ENCODE measurements around the gene HSF5.

Gene HSF5

GRCh38 chr17:58387834-58388233, 100.4 kb downstream of the HSF5 start:
- DNase-seq (ENCODE audit: low read depth in 1 of 2, low spot score in 1 of 2), result no peak

- no peak for DNase-seq (ENCODE audit: low read depth in 1 of 2, low spot score in 1 of 2)
These were observed 101.5 kb downstream of the HSF5 start for GRCh38 chr17:58386708-58387107.

- DNase-seq (ENCODE audit: low read depth in 1 of 2, low spot score in 1 of 2), result no peak
These were observed 102.8 kb downstream of the HSF5 start for GRCh38 chr17:58385359-58385899.

GRCh38 chr17:58384897-58385296, 103.3 kb downstream of the HSF5 start:
- DNase-seq (ENCODE audit: low read depth in 1 of 2, low spot score in 1 of 2), result no peak

GRCh38 chr17:58383892-58384462, 104.2 kb downstream of the HSF5 start:
- DNase-seq (ENCODE audit: low read depth in 1 of 2, low spot score in 1 of 2), result no peak

- DNase-seq (ENCODE audit: low read depth in 1 of 2, low spot score in 1 of 2), result no peak
These were observed 105.4 kb downstream of the HSF5 start for GRCh38 chr17:58382872-58383242.

- no peak for DNase-seq (ENCODE audit: low read depth in 1 of 2, low spot score in 1 of 2)
These were observed 105.9 kb downstream of the HSF5 start for GRCh38 chr17:58382108-58382871.

GRCh38 chr17:58381124-58382035, 106.8 kb downstream of the HSF5 start:
- no peak for DNase-seq (ENCODE audit: low read depth in 1 of 2, low spot score in 1 of 2)

- DNase-seq (ENCODE audit: low read depth in 1 of 2, low spot score in 1 of 2), result no peak
These were observed 107.7 kb downstream of the HSF5 start for GRCh38 chr17:58380207-58381123.

GRCh38 chr17:58379511-58379824, 108.7 kb downstream of the HSF5 start:
- no peak for DNase-seq (ENCODE audit: low read depth in 1 of 2, low spot score in 1 of 2)

GRCh38 chr17:58378733-58379510, 109.3 kb downstream of the HSF5 start:
- DNase-seq (ENCODE audit: low read depth in 1 of 2, low spot score in 1 of 2), result no peak

- DNase-seq (ENCODE audit: low read depth in 1 of 2, low spot score in 1 of 2), result no peak
These were observed 110.5 kb downstream of the HSF5 start for GRCh38 chr17:58377661-58378060.

GRCh38 chr17:58377093-58377601, 111.1 kb downstream of the HSF5 start:
- DNase-seq (ENCODE audit: low read depth in 1 of 2, low spot score in 1 of 2), result no peak

GRCh38 chr17:58376472-58377000, 111.7 kb downstream of the HSF5 start:
- no peak for DNase-seq (ENCODE audit: low read depth in 1 of 2, low spot score in 1 of 2)

- DNase-seq (ENCODE audit: low read depth in 1 of 2, low spot score in 1 of 2), result no peak
These were observed 112.4 kb downstream of the HSF5 start for GRCh38 chr17:58375811-58376210.

- no peak for DNase-seq (ENCODE audit: low read depth in 1 of 2, low spot score in 1 of 2)
These were observed 113.0 kb downstream of the HSF5 start for GRCh38 chr17:58375256-58375655.

- DNase-seq (ENCODE audit: low read depth in 1 of 2, low spot score in 1 of 2), result no peak
These were observed 114.3 kb downstream of the HSF5 start for GRCh38 chr17:58373923-58374322.

- DNase-seq (ENCODE audit: low read depth in 1 of 2, low spot score in 1 of 2), result no peak
These were observed 115.2 kb downstream of the HSF5 start for GRCh38 chr17:58373003-58373402.

GRCh38 chr17:58371300-58371950, 116.8 kb downstream of the HSF5 start:
- DNase-seq (ENCODE audit: low read depth in 1 of 2, low spot score in 1 of 2), result no peak
